Right lobe of liver (tissue), 4 donors: ENCODE measurements around the gene CAMSAP2.

Source experiments
- POLR2A ChIP-seq: fragments of 450-650 bp; IDR thresholded peaks from one replicate; pipeline ENCODE4 v1.6.1; 2017; ENCODE audit warnings: antibody characterized with exemption, mild to moderate bottlenecking
- TF ChIP-seq, protein P1 (sequence below), 4 donors: fragments of 200-600 bp in 3 of 4; fragments of 450-650 bp in 1 of 4; IDR thresholded peaks; one replicate each; pipeline versions ENCODE4 v1.5.1 to v1.8.0; 2016 to 2022; ENCODE audit warnings: antibody characterized with exemption in 4 of 4, mild to moderate bottlenecking in 2 of 4
- donor health status: DM: no; HTN: no; CAD: no.
- donor health status: DM: no; HTN: no; CAD: no.
- donor health status: DM: no; HTN: yes; CAD: no.

DNA sequence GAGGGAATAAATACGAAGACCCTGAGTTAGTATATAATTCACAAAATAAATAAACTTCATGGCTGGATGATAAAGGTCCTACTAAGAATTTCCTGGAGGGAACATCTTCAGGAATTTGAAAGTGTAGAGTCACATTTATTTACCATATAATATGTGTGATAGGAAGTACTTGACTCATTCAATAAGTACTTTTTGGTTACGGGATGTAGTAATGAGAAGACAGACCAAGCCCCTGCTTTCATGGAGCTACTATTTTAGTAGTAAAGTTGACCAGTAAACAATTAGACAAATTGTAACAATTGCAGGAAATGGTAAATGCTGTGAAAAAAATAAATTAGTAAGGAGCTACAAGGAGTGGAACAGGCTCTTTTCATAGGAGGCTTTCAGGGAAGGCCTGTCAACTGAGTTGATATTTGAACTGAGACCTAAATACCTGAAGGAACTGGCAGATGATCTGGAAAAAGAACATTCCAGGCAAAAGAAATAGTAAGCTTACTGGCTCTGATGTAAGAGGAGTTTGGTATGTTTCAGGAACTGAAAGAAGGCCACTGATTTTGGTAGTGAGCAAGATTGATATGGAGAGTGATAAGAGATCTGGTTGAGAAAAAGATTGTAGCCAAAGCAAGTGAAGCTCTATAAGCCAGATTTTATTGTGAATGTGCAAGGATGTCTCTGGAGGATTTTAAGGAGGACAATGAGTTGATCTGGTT is 36.2 kb downstream of the CAMSAP2 start:
- no peak for TF ChIP-seq POLR2A
- TF ChIP-seq, protein P1, sequence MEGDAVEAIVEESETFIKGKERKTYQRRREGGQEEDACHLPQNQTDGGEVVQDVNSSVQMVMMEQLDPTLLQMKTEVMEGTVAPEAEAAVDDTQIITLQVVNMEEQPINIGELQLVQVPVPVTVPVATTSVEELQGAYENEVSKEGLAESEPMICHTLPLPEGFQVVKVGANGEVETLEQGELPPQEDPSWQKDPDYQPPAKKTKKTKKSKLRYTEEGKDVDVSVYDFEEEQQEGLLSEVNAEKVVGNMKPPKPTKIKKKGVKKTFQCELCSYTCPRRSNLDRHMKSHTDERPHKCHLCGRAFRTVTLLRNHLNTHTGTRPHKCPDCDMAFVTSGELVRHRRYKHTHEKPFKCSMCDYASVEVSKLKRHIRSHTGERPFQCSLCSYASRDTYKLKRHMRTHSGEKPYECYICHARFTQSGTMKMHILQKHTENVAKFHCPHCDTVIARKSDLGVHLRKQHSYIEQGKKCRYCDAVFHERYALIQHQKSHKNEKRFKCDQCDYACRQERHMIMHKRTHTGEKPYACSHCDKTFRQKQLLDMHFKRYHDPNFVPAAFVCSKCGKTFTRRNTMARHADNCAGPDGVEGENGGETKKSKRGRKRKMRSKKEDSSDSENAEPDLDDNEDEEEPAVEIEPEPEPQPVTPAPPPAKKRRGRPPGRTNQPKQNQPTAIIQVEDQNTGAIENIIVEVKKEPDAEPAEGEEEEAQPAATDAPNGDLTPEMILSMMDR (IDR thresholded peaks at IDR 0.05) = no peak
